Measurements from ENCODE around the gene CHRD.

- TF ChIP-seq PAX5 (IDR thresholded peaks at IDR 0.05; ENCODE audit: insufficient read depth, low read length, severe bottlenecking) (no peak), POLR2AphosphoS5 (IDR thresholded peaks at IDR 0.05; ENCODE audit: low read depth, low read length) (no peak), POLR2A (IDR thresholded peaks at IDR 0.05; ENCODE audit: low read depth, low read length) (no peak), TAF1 (IDR thresholded peaks at IDR 0.05; ENCODE audit: low read depth, low read length) (no peak), SPI1 (IDR thresholded peaks at IDR 0.05; ENCODE audit: low read depth, low read length) (no peak)
Observed at GRCh38 chr3:184337981-184338380, 41.9 kb upstream of the CHRD start.
